DMS114 treated with DMSO at 0.1 percent for 48 hours (cell line): Measurements from ENCODE around the gene TACC2.

ENCODE experiments used
- DNase-seq: peaks from one replicate; lab custom pipeline; 2025; ENCODE audit not compliant: unreplicated experiment; lab: John Stamatoyannopoulos, UW

TACC2 gene

GRCh38 chr10:122267849-122268737, 279.1 kb downstream of the TACC2 start:
- DNase-seq, result no peak

- DNase-seq, result no peak
Observed at GRCh38 chr10:122269059-122269687, 280.2 kb downstream of the TACC2 start.

GRCh38 chr10:122271076-122271475, 282.1 kb downstream of the TACC2 start, which contains the start of gene BTBD16:
TSS of gene BTBD16 (plus strand) at chr10:122271296. CDS start at chr10:122275082, 3,786 bp downstream.
- no peak for DNase-seq

GRCh38 chr10:122273966-122274545, 285.1 kb downstream of the TACC2 start:
- DNase-seq, result no peak

- no peak for DNase-seq
Observed at GRCh38 chr10:122276611-122277208, 287.7 kb downstream of the TACC2 start.

GRCh38 chr10:122277526-122278136, 288.7 kb downstream of the TACC2 start:
- DNase-seq, result no peak

GRCh38 chr10:122279725-122280141, 290.8 kb downstream of the TACC2 start:
- no peak for DNase-seq

GRCh38 chr10:122280156-122280555, 291.2 kb downstream of the TACC2 start:
- DNase-seq, result no peak

GRCh38 chr10:122281018-122281626, 292.2 kb downstream of the TACC2 start:
- no peak for DNase-seq

- no peak for DNase-seq
Observed at GRCh38 chr10:122281751-122282150, 292.8 kb downstream of the TACC2 start.

- no peak for DNase-seq
Observed at GRCh38 chr10:122282253-122282671, 293.3 kb downstream of the TACC2 start.

- DNase-seq, result no peak
Observed at GRCh38 chr10:122282909-122283308, 293.9 kb downstream of the TACC2 start.

- no peak for DNase-seq
Observed at GRCh38 chr10:122285506-122286444, 296.8 kb downstream of the TACC2 start.

- DNase-seq, result no peak
Observed at GRCh38 chr10:122286867-122287266, 297.9 kb downstream of the TACC2 start.

GRCh38 chr10:122287570-122287969, 298.6 kb downstream of the TACC2 start:
- no peak for DNase-seq

- DNase-seq, result no peak
Observed at GRCh38 chr10:122288262-122288661, 299.3 kb downstream of the TACC2 start.

- DNase-seq, result no peak
Observed at GRCh38 chr10:122288917-122289316, 300.0 kb downstream of the TACC2 start.

- no peak for DNase-seq
Observed at GRCh38 chr10:122290334-122290733, 301.4 kb downstream of the TACC2 start.

- DNase-seq, result no peak
Observed at GRCh38 chr10:122290833-122291532, 302.0 kb downstream of the TACC2 start.
